ENCODE data around the gene PGLYRP4. TPM values are rescaled to one million over a fixed set of nuclear protein-coding genes. Genes with fewer than 3 reads are reported as not detected.

Gene PGLYRP4
- not detected for polyA plus RNA-seq (2013, experiment 1 of 2)
- polyA plus RNA-seq (2013, experiment 2 of 2): not detected

DNA sequence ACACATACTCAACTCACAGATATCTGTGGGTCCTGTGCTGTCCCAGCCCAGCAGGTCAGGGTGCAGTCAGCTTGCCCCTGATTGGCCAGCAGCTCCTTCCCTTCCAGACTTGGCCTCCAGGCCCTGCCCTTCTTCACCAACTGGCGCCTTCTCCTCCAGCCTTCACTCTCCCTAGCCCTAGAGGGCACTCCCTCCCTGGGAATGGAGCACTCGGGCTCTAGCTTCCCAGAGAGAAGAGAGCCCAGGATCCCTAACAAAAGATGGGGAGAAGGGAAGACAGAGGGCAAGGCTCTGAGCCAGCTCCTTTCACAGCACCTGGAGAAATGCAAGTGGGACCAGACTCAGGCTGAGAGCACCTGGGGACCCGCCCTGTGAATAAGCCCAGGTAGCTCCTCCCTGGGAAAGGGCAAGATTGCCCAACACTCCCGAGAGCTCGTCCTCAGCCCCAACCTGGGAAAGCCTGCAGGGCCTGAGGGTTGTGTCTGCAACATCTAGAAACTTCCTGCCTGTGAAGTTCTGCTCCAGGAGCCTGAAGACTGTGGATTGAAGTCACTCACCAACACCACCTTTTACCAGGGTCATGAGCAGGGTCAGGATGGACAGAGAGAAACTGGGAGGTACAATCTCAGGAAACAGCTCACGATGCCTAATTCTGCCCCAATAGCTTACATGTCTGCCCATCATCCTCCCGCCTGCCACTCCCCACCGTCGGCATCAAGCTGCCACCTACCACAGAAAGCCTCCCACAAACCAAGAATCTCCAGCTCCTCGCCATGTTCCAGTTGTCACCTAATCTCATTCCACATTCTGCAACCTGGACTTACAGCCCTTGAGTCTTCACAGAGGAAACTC is at the start of gene PGLYRP4:
TSS of gene PGLYRP4 (minus strand) at position 331 of the 852 bp plus-strand sequence. CDS start 909 bp downstream, outside the sequence.
- no CpG with 5 or more reads among the region's 10 CpGs for WGBS (ENCODE audit: extremely low coverage, insufficient coverage, low lambda C conversion rate)
- DNase-seq: peak; percentile 52

DNA sequence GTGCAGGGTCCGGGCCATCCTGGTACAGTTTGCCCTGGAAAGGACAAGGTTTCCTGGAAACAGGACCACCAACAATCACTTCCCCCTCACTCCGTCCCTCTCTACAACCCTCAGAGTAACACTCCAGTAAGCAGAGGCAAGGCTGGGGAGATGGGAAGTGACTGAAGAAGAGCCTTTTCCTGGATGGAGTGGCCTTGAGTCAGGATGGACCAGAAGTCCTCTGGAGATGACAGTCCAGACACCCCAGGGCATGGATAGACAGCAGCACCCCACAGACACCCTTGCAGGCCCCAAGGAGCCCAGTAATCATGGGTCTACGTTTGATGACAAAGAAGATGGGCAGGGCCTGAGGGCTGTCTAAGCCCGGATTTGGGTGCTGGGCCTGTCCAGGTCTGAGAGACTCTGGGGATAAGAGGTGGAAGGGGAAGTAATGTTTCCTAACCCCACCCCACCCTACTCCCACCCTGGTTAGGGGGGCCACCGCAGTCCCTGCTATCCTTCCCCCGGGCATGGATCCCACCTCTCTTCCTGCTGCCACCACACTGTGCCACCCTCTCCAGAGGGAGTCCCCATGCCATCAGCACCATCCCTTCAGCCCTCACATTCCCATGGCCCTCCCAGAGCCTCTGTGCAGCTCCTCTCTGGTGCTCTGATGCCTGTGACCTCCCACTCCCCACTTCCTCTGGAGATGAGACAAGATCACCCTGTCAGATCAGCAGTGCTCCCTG is 49.4 kb upstream of the PGLYRP4 start:
- H2BK15ac ChIP-seq (replicated peaks; ENCODE audit: low read depth): no peak overlapping the region
- H3K79me1 ChIP-seq (ENCODE audit: low read length): no peaks in the 10 kb centered on the region
- no peak overlapping the region for H2BK120ac ChIP-seq (ENCODE audit: low read depth, low read length)
- no peak for DNase-seq
- no peak overlapping the region for H3K9ac ChIP-seq (ENCODE audit: low read length)
- H3K27ac ChIP-seq (ENCODE audit: low read depth, low read length): no peak overlapping the region
- H2BK5ac ChIP-seq (ENCODE audit: low read length): no peak overlapping the region
- H3K36me3 ChIP-seq (ENCODE audit: control insufficient read depth, insufficient read depth, low read length): no peaks in the 10 kb centered on the region
- no peak overlapping the region for H3K18ac ChIP-seq (ENCODE audit: low read length)
- no peak overlapping the region for H4K8ac ChIP-seq (ENCODE audit: low read depth, low read length)
- H3K79me2 ChIP-seq (ENCODE audit: control insufficient read depth, insufficient read depth, low read length): no peaks in the 10 kb centered on the region
- H3K4me2 ChIP-seq (ENCODE audit: low read length): no peak overlapping the region
- no CpG with 5 or more reads among the region's 6 CpGs for WGBS (ENCODE audit: extremely low coverage, insufficient coverage, low lambda C conversion rate)
- H3K27me3 ChIP-seq (ENCODE audit: insufficient read depth, low read length, poor library complexity): no peaks in the 10 kb centered on the region
- no peak overlapping the region for H3K4me3 ChIP-seq (ENCODE audit: low read length)
- H3K23ac ChIP-seq (ENCODE audit: low read length): no peak overlapping the region
- no peak overlapping the region for H4K5ac ChIP-seq (ENCODE audit: low read length)
- H3K4me1 ChIP-seq (ENCODE audit: control insufficient read depth, low read depth, low read length): no peaks in the 10 kb centered on the region
- no peak overlapping the region for H3K4ac ChIP-seq (ENCODE audit: low read depth, low read length)
- no peak overlapping the region for H3K56ac ChIP-seq (ENCODE audit: low read length)
- no peak overlapping the region for H2AK5ac ChIP-seq (ENCODE audit: low read length)

More for the DNA sequence above, at the start of gene PGLYRP4:
- H2BK120ac ChIP-seq (ENCODE audit: low read depth, low read length): no peak within 1 kb of the TSS
- H3K27me3 ChIP-seq (ENCODE audit: insufficient read depth, low read length, poor library complexity): no peaks in the 10 kb centered on the region
- H4K8ac ChIP-seq (ENCODE audit: low read depth, low read length): no peak within 1 kb of the TSS
- H3K9ac ChIP-seq (ENCODE audit: low read length): no peak within 1 kb of the TSS
- no peak within 1 kb of the TSS for H3K4ac ChIP-seq (ENCODE audit: low read depth, low read length)
- H3K18ac ChIP-seq (ENCODE audit: low read length): no peak within 1 kb of the TSS
- no peak within 1 kb of the TSS for H2BK15ac ChIP-seq (replicated peaks; ENCODE audit: low read depth)
- no peak within 1 kb of the TSS for H3K56ac ChIP-seq (ENCODE audit: low read length)
- H3K27ac ChIP-seq (ENCODE audit: low read depth, low read length): no peak within 1 kb of the TSS
- no peak within 1 kb of the TSS for H3K23ac ChIP-seq (ENCODE audit: low read length)
- H3K4me2 ChIP-seq (ENCODE audit: low read length): no peak within 1 kb of the TSS
- no peak within 1 kb of the TSS for H3K4me3 ChIP-seq (ENCODE audit: low read length)
- H3K4me1 ChIP-seq (ENCODE audit: control insufficient read depth, low read depth, low read length): peaks cover 5% of the 10 kb centered on the region
- no peaks in the 10 kb centered on the region for H3K79me1 ChIP-seq (ENCODE audit: low read length)
- no peak within 1 kb of the TSS for H2BK5ac ChIP-seq (ENCODE audit: low read length)
- no peak within 1 kb of the TSS for H2AK5ac ChIP-seq (ENCODE audit: low read length)
- no peaks in the 10 kb centered on the region for H3K79me2 ChIP-seq (ENCODE audit: control insufficient read depth, insufficient read depth, low read length)
- no peaks in the 10 kb centered on the region for H3K36me3 ChIP-seq (ENCODE audit: control insufficient read depth, insufficient read depth, low read length)
- no peak within 1 kb of the TSS for H4K5ac ChIP-seq (ENCODE audit: low read length)

DNA sequence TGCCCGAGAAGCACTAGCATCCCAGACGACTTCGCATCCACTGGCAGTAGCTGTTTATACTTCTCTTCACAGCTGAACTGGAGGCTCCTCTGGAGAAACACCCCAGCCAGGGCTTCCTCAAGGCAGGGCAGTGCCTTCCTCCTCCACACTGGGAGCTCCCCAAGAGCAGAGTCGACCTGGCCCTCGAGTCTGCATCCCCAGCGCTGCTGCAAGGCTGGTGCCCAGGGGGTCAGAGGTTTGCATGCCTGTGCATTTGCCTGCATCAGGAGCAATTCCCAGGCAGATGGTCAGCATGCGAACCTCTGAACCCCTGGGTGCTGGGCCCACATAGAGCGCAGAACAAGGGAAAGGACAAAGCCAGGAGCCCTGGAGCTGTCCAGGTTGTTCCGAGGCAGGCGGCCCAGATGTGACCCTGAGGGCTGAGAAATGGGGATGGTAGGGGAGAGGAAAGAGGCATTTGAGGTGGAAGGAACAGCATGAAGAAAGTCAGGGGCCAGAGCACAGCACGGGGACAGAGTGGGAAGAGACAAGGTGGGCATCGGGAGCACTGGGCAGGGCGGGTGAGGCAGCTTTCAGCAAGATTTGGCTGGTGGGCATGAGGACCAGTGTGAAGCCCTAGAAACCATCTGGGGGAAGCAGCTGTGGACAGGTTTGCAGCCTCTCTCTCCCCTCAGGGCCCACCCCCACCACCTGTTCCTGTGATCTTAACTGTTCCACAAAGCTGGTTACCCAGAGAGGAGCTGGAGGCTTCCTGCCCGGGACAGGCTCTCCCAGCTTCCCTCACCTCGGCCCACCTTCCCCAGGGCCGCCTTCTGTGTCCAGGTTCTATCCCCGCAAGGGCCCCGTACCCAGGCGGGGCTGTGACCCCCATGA is 48.6 kb upstream of the PGLYRP4 start:
- H3K18ac ChIP-seq (ENCODE audit: low read length): no peak overlapping the region
- H4K8ac ChIP-seq (ENCODE audit: low read depth, low read length): no peak overlapping the region
- no peak overlapping the region for H2BK5ac ChIP-seq (ENCODE audit: low read length)
- H2AK5ac ChIP-seq (ENCODE audit: low read length): no peak overlapping the region
- no peak overlapping the region for H3K9ac ChIP-seq (ENCODE audit: low read length)
- no peak overlapping the region for H3K4me2 ChIP-seq (ENCODE audit: low read length)
- no peak for DNase-seq
- H2BK120ac ChIP-seq (ENCODE audit: low read depth, low read length): no peak overlapping the region
- H3K79me1 ChIP-seq (ENCODE audit: low read length): no peaks in the 10 kb centered on the region
- WGBS (ENCODE audit: extremely low coverage, insufficient coverage, low lambda C conversion rate): no CpG with 5 or more reads among the region's 19 CpGs
- no peak overlapping the region for H3K4me3 ChIP-seq (ENCODE audit: low read length)
- no peak overlapping the region for H3K27ac ChIP-seq (ENCODE audit: low read depth, low read length)
- H3K27me3 ChIP-seq (ENCODE audit: insufficient read depth, low read length, poor library complexity): no peaks in the 10 kb centered on the region
- no peak overlapping the region for H3K4ac ChIP-seq (ENCODE audit: low read depth, low read length)
- H4K5ac ChIP-seq (ENCODE audit: low read length): no peak overlapping the region
- no peak overlapping the region for H3K23ac ChIP-seq (ENCODE audit: low read length)
- no peaks in the 10 kb centered on the region for H3K79me2 ChIP-seq (ENCODE audit: control insufficient read depth, insufficient read depth, low read length)
- no peak overlapping the region for H3K56ac ChIP-seq (ENCODE audit: low read length)
- H3K36me3 ChIP-seq (ENCODE audit: control insufficient read depth, insufficient read depth, low read length): no peaks in the 10 kb centered on the region
- no peaks in the 10 kb centered on the region for H3K4me1 ChIP-seq (ENCODE audit: control insufficient read depth, low read depth, low read length)
- no peak overlapping the region for H2BK15ac ChIP-seq (replicated peaks; ENCODE audit: low read depth)

- H3K18ac ChIP-seq (ENCODE audit: low read length): no peak overlapping the region
- H2BK15ac ChIP-seq (replicated peaks; ENCODE audit: low read depth): no peak overlapping the region
- no peak overlapping the region for H3K56ac ChIP-seq (ENCODE audit: low read length)
- no peak overlapping the region for H3K4me3 ChIP-seq (ENCODE audit: low read length)
- H4K5ac ChIP-seq (ENCODE audit: low read length): no peak overlapping the region
- no peak for DNase-seq
- no peak overlapping the region for H3K4ac ChIP-seq (ENCODE audit: low read depth, low read length)
- no peaks in the 10 kb centered on the region for H3K79me1 ChIP-seq (ENCODE audit: low read length)
- H3K4me2 ChIP-seq (ENCODE audit: low read length): no peak overlapping the region
- H3K79me2 ChIP-seq (ENCODE audit: control insufficient read depth, insufficient read depth, low read length): no peaks in the 10 kb centered on the region
- H3K4me1 ChIP-seq (ENCODE audit: control insufficient read depth, low read depth, low read length): no peaks in the 10 kb centered on the region
- H4K8ac ChIP-seq (ENCODE audit: low read depth, low read length): no peak overlapping the region
- WGBS (ENCODE audit: extremely low coverage, insufficient coverage, low lambda C conversion rate): no CpG with 5 or more reads among the region's 6 CpGs
- H3K36me3 ChIP-seq (ENCODE audit: control insufficient read depth, insufficient read depth, low read length): no peaks in the 10 kb centered on the region
- no peak overlapping the region for H3K9ac ChIP-seq (ENCODE audit: low read length)
- no peak overlapping the region for H2BK5ac ChIP-seq (ENCODE audit: low read length)
- H2BK120ac ChIP-seq (ENCODE audit: low read depth, low read length): no peak overlapping the region
- no peak overlapping the region for H3K27ac ChIP-seq (ENCODE audit: low read depth, low read length)
- no peak overlapping the region for H3K23ac ChIP-seq (ENCODE audit: low read length)
- no peaks in the 10 kb centered on the region for H3K27me3 ChIP-seq (ENCODE audit: insufficient read depth, low read length, poor library complexity)
- H2AK5ac ChIP-seq (ENCODE audit: low read length): no peak overlapping the region
Measured at GRCh38 chr1:153396461-153396860, 47.8 kb upstream of the PGLYRP4 start.

- no peaks in the 10 kb centered on the region for H3K79me1 ChIP-seq (ENCODE audit: low read length)
- H3K79me2 ChIP-seq (ENCODE audit: control insufficient read depth, insufficient read depth, low read length): no peaks in the 10 kb centered on the region
- no peaks in the 10 kb centered on the region for H3K36me3 ChIP-seq (ENCODE audit: control insufficient read depth, insufficient read depth, low read length)
- no peak overlapping the region for H3K4ac ChIP-seq (ENCODE audit: low read depth, low read length)
- H3K27me3 ChIP-seq (ENCODE audit: insufficient read depth, low read length, poor library complexity): no peaks in the 10 kb centered on the region
- H2BK5ac ChIP-seq (ENCODE audit: low read length): no peak overlapping the region
- no peak overlapping the region for H4K5ac ChIP-seq (ENCODE audit: low read length)
- no peak overlapping the region for H3K56ac ChIP-seq (ENCODE audit: low read length)
- H3K27ac ChIP-seq (ENCODE audit: low read depth, low read length): no peak overlapping the region
- no peak overlapping the region for H3K23ac ChIP-seq (ENCODE audit: low read length)
- H3K18ac ChIP-seq (ENCODE audit: low read length): no peak overlapping the region
- H2BK120ac ChIP-seq (ENCODE audit: low read depth, low read length): no peak overlapping the region
- H2BK15ac ChIP-seq (replicated peaks; ENCODE audit: low read depth): no peak overlapping the region
- no peak overlapping the region for H3K4me2 ChIP-seq (ENCODE audit: low read length)
- no peak overlapping the region for H4K8ac ChIP-seq (ENCODE audit: low read depth, low read length)
- no peak overlapping the region for H3K4me3 ChIP-seq (ENCODE audit: low read length)
- no CpG with 5 or more reads among the region's 6 CpGs for WGBS (ENCODE audit: extremely low coverage, insufficient coverage, low lambda C conversion rate)
- no peaks in the 10 kb centered on the region for H3K4me1 ChIP-seq (ENCODE audit: control insufficient read depth, low read depth, low read length)
- DNase-seq: no peak
- H2AK5ac ChIP-seq (ENCODE audit: low read length): no peak overlapping the region
- no peak overlapping the region for H3K9ac ChIP-seq (ENCODE audit: low read length)
Measured at GRCh38 chr1:153395776-153396175, 47.1 kb upstream of the PGLYRP4 start.
